HepG2 (cell line): ENCODE results near the gene GIPC3. TPM values are rescaled to one million over a fixed set of nuclear protein-coding genes. Genes with fewer than 3 reads are reported as not detected.
A peak's percentile ranks its signal among the peaks of the same experiment; 100 is the strongest.

Source experiments
- ASH2L ChIP-seq: fragments of 300-600, 200-600 bp; sonication (generic); IDR thresholded peaks from 2 replicates; pipeline ENCODE4 v1.7.0; 2017; ENCODE audit warnings: low read depth, mild to moderate bottlenecking, moderate library complexity, mixed read lengths, low read length; ENCODE audit not compliant: insufficient read length
- CEBPB ChIP-seq: IDR thresholded peaks from 2 replicates; pipeline ENCODE4 v1.6.1; 2011; ENCODE audit warnings: low read depth, low read length, improper control_type of control experiment, borderline replicate concordance
- GABPB1 ChIP-seq: IDR thresholded peaks from 2 replicates; pipeline ENCODE4 v1.6.1; 2016; ENCODE audit warnings: mild to moderate bottlenecking, missing genetic modification reagents, moderate library complexity, missing compliant biosample characterization
- HES4 ChIP-seq: sonication (generic); formaldehyde crosslinking; IDR thresholded peaks from 2 replicates; pipeline ENCODE4 v1.9.0; 2021; ENCODE audit warnings: mild to moderate bottlenecking, missing genetic modification reagents, borderline replicate concordance
- KLF16 ChIP-seq, 2 experiments: sonication (generic) in 1 of 2; formaldehyde crosslinking in 1 of 2; IDR thresholded peaks; 2 replicates each; pipeline versions ENCODE4 v1.6.1 to v1.8.0; 2016 to 2023; ENCODE audit warnings: missing genetic modification reagents in 2 of 2, missing compliant biosample characterization in 1 of 2
- MAF1 ChIP-seq: sonication (generic); formaldehyde crosslinking; IDR thresholded peaks from 2 replicates; pipeline ENCODE4 v1.5.0; 2020; ENCODE audit warnings: missing genetic modification reagents, borderline replicate concordance
- NBN ChIP-seq: fragments of 450-650 bp; conservative IDR thresholded peaks from 2 replicates; pipeline ENCODE4 v1.6.1; 2017
- NFE2L1 ChIP-seq: sonication (generic); formaldehyde crosslinking; IDR thresholded peaks from 2 replicates; pipeline ENCODE4 v1.4.0; 2020; ENCODE audit warnings: missing genetic modification reagents, mild to moderate bottlenecking, borderline replicate concordance
- NFKB2 ChIP-seq: sonication (generic); formaldehyde crosslinking; IDR thresholded peaks from 2 replicates; pipeline ENCODE4 v1.4.0; 2020; ENCODE audit warnings: missing genetic modification reagents, borderline replicate concordance
- RBFOX2 ChIP-seq: fragments of 200-400 bp; formaldehyde crosslinking; IDR thresholded peaks from 2 replicates; pipeline ENCODE4 v1.6.1; 2017; ENCODE audit warnings: low read depth, mild to moderate bottlenecking, low read length
- RBM39 ChIP-seq: fragments of 200-400 bp; formaldehyde crosslinking; IDR thresholded peaks from one replicate; pipeline ENCODE4 v1.6.1; 2018; ENCODE audit warnings: antibody characterized with exemption, mild to moderate bottlenecking, low read depth, low read length; ENCODE audit not compliant: poor library complexity, severe bottlenecking
- RFX5 ChIP-seq: IDR thresholded peaks from 2 replicates; pipeline ENCODE4 v1.6.1; 2011; ENCODE audit warnings: low read depth, low read length, improper control_type of control experiment
- RFXAP ChIP-seq: sonication (generic); formaldehyde crosslinking; IDR thresholded peaks from 2 replicates; pipeline ENCODE4 v1.4.0; 2020; ENCODE audit warnings: missing genetic modification reagents, borderline replicate concordance
- RNF2 ChIP-seq: fragments of 450-650 bp; conservative IDR thresholded peaks from 2 replicates; pipeline ENCODE4 v1.6.1; 2016; ENCODE audit warnings: low read depth
- SAFB2 ChIP-seq: sonication (generic); formaldehyde crosslinking; IDR thresholded peaks from 2 replicates; pipeline ENCODE4 v1.5.1; 2020; ENCODE audit warnings: missing genetic modification reagents, low read depth, mild to moderate bottlenecking, borderline replicate concordance
- SP1 ChIP-seq, 2 experiments: fragments of 450-650 bp in 1 of 2; sonication (generic) in 1 of 2; formaldehyde crosslinking in 1 of 2; IDR thresholded peaks; 2 replicates each; pipeline versions ENCODE4 v1.4.0 to v1.6.1; 2016 to 2020; ENCODE audit warnings: missing genetic modification reagents in 1 of 2
- TARDBP ChIP-seq: sonication (generic); formaldehyde crosslinking; IDR thresholded peaks from 2 replicates; pipeline ENCODE4 v1.8.0; 2022; ENCODE audit warnings: mild to moderate bottlenecking, missing genetic modification reagents
- YY1 ChIP-seq: IDR thresholded peaks from 2 replicates; pipeline ENCODE4 v1.6.1; 2011; ENCODE audit warnings: low read length, low read depth, moderate library complexity, mild to moderate bottlenecking; ENCODE audit not compliant: insufficient read depth, insufficient replicate concordance
- ZNF20 ChIP-seq: sonication (generic); formaldehyde crosslinking; IDR thresholded peaks from 2 replicates; pipeline ENCODE4 v1.4.0; 2020; ENCODE audit warnings: mild to moderate bottlenecking, moderate library complexity, missing genetic modification reagents
- ZNF441 ChIP-seq: sonication (generic); formaldehyde crosslinking; IDR thresholded peaks from 2 replicates; pipeline ENCODE4 v1.7.0; 2021; ENCODE audit warnings: missing genetic modification reagents, borderline replicate concordance
- ZNF550 ChIP-seq: sonication (generic); formaldehyde crosslinking; IDR thresholded peaks from 2 replicates; pipeline ENCODE4 v1.4.0; 2020; ENCODE audit warnings: mild to moderate bottlenecking, missing genetic modification reagents, borderline replicate concordance
- ZNF564 ChIP-seq: sonication (generic); formaldehyde crosslinking; IDR thresholded peaks from 2 replicates; pipeline ENCODE4 v1.8.1; 2023; ENCODE audit warnings: mild to moderate bottlenecking, missing genetic modification reagents
- ZNF737 ChIP-seq: sonication (generic); formaldehyde crosslinking; IDR thresholded peaks from 2 replicates; pipeline ENCODE4 v1.5.0; 2020; ENCODE audit warnings: missing genetic modification reagents, mild to moderate bottlenecking, borderline replicate concordance
- polyA plus RNA-seq, 8 experiments: library from polyadenylated mRNA; depleted of rRNA in 3 of 8; stranded (reverse) in 7 of 8; unstranded in 1 of 8; fragments of >200 nt; fragmentation: Illumina TruSeq in 4 of 8; extraction: Trizol in 4 of 8; gene quantifications; 2 replicates each; pipeline versions ENCODE4 v1.2.1 to v1.2.3, GENCODE V29; 2011 to 2016; ENCODE audit warnings: low read depth in 4 of 8, missing spikeins in 1 of 8, mixed read lengths in 1 of 8; ENCODE audit not compliant: insufficient read depth in 1 of 8
- total RNA-seq, 5 experiments: library from RNA; depleted of rRNA; stranded (reverse); fragments of >200 nt; fragmentation: Illumina TruSeq; extraction: Trizol; gene quantifications; 2 replicates each; pipeline ENCODE4 v1.2.3, GENCODE V29; 2016; ENCODE audit warnings: low read depth in 1 of 5
- TF ChIP-seq, protein P1 (sequence below): sonication (generic); formaldehyde crosslinking; IDR thresholded peaks from 2 replicates; pipeline ENCODE4 v1.4.0; 2020; ENCODE audit warnings: missing genetic modification reagents; ENCODE audit errors: not compliant biosample characterization
- TF ChIP-seq, protein P2 (sequence below): sonication (generic); formaldehyde crosslinking; IDR thresholded peaks from 2 replicates; pipeline ENCODE4 v1.4.0; 2020; ENCODE audit warnings: mild to moderate bottlenecking, low read depth, missing genetic modification reagents
- TF ChIP-seq, protein P3 (sequence below): IDR thresholded peaks from 2 replicates; pipeline ENCODE4 v1.6.1; 2018; ENCODE audit warnings: missing genetic modification reagents, mild to moderate bottlenecking, missing compliant biosample characterization

GIPC3 gene
- total and polyA plus RNA-seq, 2 of the 13 experiments (the other 11 are each of a cell fraction or from before 2014, with no cell fraction given), result 0.05 TPM; not detected in 1

DNA sequence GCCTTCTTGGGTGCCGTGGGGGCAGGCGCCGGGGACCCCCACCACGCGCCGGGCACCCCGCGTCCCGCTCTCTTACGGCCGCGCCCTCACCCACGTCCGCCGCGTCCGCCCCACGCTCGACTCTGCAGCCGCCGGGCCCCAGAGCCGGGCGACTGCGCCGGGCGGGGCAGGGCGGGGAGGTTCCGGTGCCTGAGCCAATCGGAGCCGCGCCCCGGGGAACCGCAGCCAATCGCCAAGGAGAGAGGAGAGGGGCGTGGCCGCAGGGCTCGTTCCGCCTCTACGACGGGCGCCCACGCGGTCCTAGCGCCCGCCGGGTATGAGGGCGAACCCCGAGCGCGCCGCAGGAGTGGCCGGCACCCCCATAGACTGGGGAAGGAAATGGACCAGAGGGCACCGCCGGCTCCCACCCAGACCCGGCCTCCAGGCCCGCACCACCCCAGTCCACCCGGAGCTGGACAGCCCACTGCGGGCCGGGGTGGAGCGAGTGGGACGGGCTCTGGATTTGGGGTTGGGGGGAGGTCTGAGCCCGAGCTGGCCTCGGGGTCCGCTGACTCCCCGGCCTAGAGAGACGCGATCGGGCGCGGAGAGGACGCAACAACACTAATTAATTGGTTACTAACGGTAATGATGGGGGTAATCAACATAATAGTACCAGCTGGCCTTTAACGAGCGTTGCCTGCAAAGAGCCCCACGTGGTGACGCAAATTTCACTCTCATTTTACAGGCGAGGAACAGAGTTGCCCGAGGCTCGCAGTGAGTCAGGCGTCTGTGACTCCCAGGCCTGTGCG, 27.6 kb upstream of the GIPC3 start, which contains the start of gene MFSD12 (continued):
- TF ChIP-seq, protein P1, sequence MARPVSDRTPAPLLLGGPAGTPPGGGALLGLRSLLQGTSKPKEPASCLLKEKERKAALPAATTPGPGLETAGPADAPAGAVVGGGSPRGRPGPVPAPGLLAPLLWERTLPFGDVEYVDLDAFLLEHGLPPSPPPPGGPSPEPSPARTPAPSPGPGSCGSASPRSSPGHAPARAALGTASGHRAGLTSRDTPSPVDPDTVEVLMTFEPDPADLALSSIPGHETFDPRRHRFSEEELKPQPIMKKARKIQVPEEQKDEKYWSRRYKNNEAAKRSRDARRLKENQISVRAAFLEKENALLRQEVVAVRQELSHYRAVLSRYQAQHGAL (CRISPR knock-in tag), result no peak
- TF ChIP-seq, protein P2, sequence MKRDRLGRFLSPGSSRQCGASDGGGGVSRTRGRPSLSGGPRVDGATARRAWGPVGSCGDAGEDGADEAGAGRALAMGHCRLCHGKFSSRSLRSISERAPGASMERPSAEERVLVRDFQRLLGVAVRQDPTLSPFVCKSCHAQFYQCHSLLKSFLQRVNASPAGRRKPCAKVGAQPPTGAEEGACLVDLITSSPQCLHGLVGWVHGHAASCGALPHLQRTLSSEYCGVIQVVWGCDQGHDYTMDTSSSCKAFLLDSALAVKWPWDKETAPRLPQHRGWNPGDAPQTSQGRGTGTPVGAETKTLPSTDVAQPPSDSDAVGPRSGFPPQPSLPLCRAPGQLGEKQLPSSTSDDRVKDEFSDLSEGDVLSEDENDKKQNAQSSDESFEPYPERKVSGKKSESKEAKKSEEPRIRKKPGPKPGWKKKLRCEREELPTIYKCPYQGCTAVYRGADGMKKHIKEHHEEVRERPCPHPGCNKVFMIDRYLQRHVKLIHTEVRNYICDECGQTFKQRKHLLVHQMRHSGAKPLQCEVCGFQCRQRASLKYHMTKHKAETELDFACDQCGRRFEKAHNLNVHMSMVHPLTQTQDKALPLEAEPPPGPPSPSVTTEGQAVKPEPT, result peak; percentile 67; the same call in 1 of the 2 replicates
- TF ChIP-seq SP1 (IDR thresholded peaks at IDR 0.05), result no peak
- TF ChIP-seq SP1 (CRISPR knock-in tag; IDR thresholded peaks at IDR 0.05), result peak; percentile 98
- peak; percentile 22 for TF ChIP-seq RBM39
- peak; percentile 86 for TF ChIP-seq RBFOX2
- TF ChIP-seq NFKB2, result peak; percentile 31; the same call in 1 of the 2 replicates
- TF ChIP-seq ZNF20, result no peak
- TF ChIP-seq ASH2L, result peak; percentile 59
- TF ChIP-seq MAF1 (CRISPR knock-in tag), result no peak
- TF ChIP-seq ZNF441 (CRISPR knock-in tag), result peak; percentile 29; the same call in 1 of the 2 replicates
- peak; percentile 53; the same call in 1 of the 2 replicates for TF ChIP-seq ZNF564 (CRISPR knock-in tag)
- no peak for TF ChIP-seq NFE2L1 (CRISPR knock-in tag)
- TF ChIP-seq HES4, result peak; percentile 51; the same call in 1 of the 2 replicates
- no peak for TF ChIP-seq RFX5
- TF ChIP-seq YY1, result no peak
- 0 out of 2 replicates have a peak, but pooled peaks have one; percentile 3 for TF ChIP-seq CEBPB
- peak in 1 of 2 experiments; percentile 61; a peak in 1 of 4 replicates for TF ChIP-seq KLF16 (CRISPR knock-in tag; IDR thresholded peaks at IDR 0.05)
- TF ChIP-seq RNF2, result 0 out of 2 replicates have a peak, but pooled peaks have one; percentile 25
- no peak for TF ChIP-seq ZNF550 (CRISPR knock-in tag)
- peak; percentile 71 for TF ChIP-seq TARDBP (CRISPR knock-in tag)
- TF ChIP-seq RFXAP (CRISPR knock-in tag), result peak; percentile 68; the same call in 1 of the 2 replicates
- TF ChIP-seq, protein P3, sequence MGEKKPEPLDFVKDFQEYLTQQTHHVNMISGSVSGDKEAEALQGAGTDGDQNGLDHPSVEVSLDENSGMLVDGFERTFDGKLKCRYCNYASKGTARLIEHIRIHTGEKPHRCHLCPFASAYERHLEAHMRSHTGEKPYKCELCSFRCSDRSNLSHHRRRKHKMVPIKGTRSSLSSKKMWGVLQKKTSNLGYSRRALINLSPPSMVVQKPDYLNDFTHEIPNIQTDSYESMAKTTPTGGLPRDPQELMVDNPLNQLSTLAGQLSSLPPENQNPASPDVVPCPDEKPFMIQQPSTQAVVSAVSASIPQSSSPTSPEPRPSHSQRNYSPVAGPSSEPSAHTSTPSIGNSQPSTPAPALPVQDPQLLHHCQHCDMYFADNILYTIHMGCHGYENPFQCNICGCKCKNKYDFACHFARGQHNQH (CRISPR knock-in tag), result peak; percentile 53; the same call in 1 of the 2 replicates
- TF ChIP-seq SAFB2 (CRISPR knock-in tag), result no peak
- no peak for TF ChIP-seq ZNF737
- TF ChIP-seq NBN, result no peak
- TF ChIP-seq GABPB1, result peak; percentile 93
